Astrocyte of the spinal cord (primary cell): ENCODE measurements around the gene COG2.

Experiments used
- DNase-seq: peaks from one replicate; pipeline ENCODE4 v3.0.0; 2011; ENCODE audit warnings: low read depth, low spot score
- H3K4me3 ChIP-seq: 2 replicates; pipeline ENCODE4 v1.5.1; 2011; ENCODE audit warnings: low read depth, mild to moderate bottlenecking, low read length, moderate library complexity
- CTCF ChIP-seq: IDR thresholded peaks from 2 replicates; pipeline ENCODE4 v1.5.1; 2012; ENCODE audit warnings: low read depth, mild to moderate bottlenecking, low read length, inconsistent platforms
- in situ Hi-C: cut with HindIII; loops from 2 replicates; pipeline ENCODE4 v1.10.0; 2017; ENCODE audit warnings: low sequenced_read_pairs

The COG2 gene

DNA sequence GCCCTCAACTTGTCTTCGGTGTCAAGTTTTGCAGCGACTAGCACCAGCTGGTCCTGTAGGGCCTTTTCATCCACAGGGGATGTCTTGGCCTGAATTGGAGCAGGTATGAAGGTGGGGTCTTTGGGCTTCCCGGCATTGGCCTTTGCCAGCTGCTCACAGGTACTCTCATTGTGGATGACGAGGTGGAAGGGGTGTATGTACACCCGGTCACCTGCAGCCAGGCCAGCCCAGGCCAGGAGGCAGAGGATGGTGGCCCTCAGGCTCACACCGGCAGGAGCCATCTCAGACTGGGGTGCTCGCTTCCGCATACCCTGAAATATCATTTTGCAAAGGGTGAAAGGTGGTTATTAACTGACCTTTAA lies 68.2 kb downstream of the COG2 start:
- no peak for DNase-seq
- in situ Hi-C loops: no loop called here

GRCh38 chr1:230711245-230711644 lies 69.0 kb downstream of the COG2 start:
- DNase-seq: no peak
- no peak overlapping the region for H3K4me3 ChIP-seq
- in situ Hi-C loops: no loop called here
- no peak for TF ChIP-seq CTCF

More for the DNA sequence above, 68.2 kb downstream of the COG2 start:
- no peak overlapping the region for H3K4me3 ChIP-seq
- no peak for TF ChIP-seq CTCF

DNA sequence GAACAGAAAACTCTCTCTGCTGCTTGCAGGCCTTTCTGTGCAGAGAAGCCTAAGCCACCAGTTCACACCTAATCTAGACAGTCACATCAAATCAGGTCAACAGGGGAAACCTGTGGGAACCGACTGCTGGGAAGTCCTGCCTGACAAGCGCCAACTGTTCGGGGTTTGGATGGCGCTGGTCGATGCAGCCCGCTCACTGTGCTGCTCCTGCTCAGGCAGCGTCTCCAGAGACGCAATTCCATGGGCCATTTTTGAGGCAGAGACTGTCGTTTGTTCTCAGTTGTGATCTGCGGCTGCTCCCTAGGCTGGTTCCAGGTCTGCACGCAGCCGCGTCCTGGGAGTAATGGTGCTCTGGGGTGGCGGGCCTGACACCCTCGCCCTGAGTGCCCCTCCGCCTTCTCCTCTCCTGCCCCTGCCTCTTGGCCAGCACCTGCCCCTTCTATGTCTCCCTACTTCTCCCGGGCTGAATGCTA lies 70.2 kb downstream of the COG2 start:
- in situ Hi-C loops: no loop called here
- H3K4me3 ChIP-seq: no peak overlapping the region
- no peak for DNase-seq
- no peak for TF ChIP-seq CTCF

GRCh38 chr1:230713138-230713537 lies 70.9 kb downstream of the COG2 start:
- no peak for DNase-seq
- in situ Hi-C loops: no loop called here
- no peak for TF ChIP-seq CTCF
- no peak overlapping the region for H3K4me3 ChIP-seq

DNA sequence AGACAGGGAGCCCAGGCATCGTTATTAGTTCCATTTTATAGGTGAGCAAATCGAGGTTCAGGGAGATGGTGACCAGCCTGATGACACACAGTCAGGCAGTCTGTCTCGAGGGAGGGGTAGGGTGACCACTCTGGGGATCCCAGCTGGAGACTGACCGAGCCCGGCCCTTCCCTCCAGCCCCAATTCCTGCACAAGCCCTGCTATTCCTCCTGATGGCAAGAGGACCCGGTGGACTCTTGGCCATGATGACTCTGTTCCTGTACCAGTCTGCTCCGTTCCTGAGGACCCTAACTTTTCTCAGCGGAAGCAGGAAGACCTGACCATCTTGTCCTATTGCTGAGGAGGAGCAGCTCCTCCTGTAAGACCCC lies 71.2 kb downstream of the COG2 start:
- no peak for TF ChIP-seq CTCF
- in situ Hi-C loops: no loop called here
- no peak overlapping the region for H3K4me3 ChIP-seq
- no peak for DNase-seq

- in situ Hi-C loops: no loop called here
- TF ChIP-seq CTCF: no peak
- no peak within 1 kb of the TSS for H3K4me3 ChIP-seq
- DNase-seq: peak; percentile 82
Measured at GRCh38 chr1:230713915-230714764, 71.9 kb downstream of the COG2 start, which contains the start of gene AGT. Gene AGT, minus strand, starts transcription at chr1:230714122. Its CDS starts 3,299 bp downstream, at chr1:230710823.
